GM19467 (cell line): Measurements from ENCODE around the gene IL2RA.
A peak's percentile ranks its signal among the peaks of the same experiment; 100 is the strongest.

Experiments used
- ATAC-seq: cut with Tn5 transposase; IDR thresholded peaks from one replicate; pipeline ENCODE4 v1.9.1; 2021; ENCODE audit warnings: mild to moderate bottlenecking, moderate library complexity; ENCODE audit not compliant: unreplicated experiment

The IL2RA gene

DNA sequence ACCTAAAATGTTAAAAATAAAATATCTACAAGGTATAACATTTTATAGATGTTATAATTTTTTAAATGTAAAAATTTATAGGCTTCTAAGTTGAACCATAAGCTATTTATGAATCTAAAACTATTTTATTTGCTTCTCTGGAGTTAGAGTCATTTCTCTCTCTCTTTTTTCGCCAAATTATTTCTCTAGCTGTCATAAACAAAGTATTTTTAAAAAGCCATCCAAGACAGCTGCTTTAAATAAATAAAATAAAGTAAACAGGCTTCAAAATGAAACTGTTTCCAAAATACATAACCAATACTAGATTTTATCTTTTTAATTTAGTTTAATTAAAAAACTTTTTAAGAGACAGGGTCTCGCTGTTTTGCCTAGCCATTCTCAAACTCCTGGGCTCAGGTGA is 72.4 kb downstream of the IL2RA start:
- ATAC-seq = no peak

DNA sequence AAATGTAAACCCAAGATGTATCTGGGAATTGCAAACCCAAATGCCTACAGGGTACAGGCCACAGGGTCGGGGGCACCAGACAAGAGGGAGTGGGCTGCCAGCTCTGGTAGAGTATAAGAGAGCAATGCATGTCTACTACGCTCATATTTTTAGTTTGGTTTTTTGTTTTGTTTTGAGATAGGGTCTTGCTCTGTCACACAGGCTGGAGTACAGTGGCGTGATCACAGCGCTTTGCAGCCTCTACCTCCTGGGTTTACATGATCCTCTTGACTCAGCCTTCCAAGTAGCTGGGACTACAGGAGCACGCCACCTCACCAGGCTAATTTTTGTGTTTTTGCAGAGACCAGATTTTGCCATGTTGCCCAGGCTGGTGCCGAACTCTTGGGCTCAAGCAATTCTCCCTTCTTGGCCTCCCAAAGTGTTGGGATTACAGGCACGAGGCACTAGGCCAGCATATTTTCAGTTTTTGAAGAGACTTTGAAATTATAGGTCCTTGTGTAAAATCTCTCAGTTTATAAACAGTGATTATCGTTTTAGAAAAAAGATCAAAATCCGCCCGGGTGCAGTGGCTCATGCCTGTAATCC is 73.7 kb downstream of the IL2RA start:
- no peak for ATAC-seq

DNA sequence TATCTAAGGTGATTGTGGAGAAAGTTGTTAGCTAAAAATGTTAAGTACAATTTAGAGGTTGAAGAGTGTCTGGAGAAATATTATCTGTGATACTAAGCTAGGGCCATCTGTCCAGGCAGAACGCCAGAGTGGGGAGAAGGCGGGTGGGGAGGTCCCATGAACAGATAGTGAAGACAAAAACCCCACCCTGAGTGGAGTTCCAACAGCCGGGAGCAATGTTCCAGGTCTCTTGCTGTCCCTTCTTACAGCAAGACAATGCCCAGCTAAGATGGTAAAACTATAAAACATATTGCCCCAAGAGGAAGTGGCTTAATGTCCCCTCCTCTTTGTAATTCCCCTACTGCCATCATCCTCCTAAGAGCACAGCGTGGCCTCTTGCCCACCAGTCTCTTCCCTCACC is 74.4 kb downstream of the IL2RA start:
- no peak for ATAC-seq

DNA sequence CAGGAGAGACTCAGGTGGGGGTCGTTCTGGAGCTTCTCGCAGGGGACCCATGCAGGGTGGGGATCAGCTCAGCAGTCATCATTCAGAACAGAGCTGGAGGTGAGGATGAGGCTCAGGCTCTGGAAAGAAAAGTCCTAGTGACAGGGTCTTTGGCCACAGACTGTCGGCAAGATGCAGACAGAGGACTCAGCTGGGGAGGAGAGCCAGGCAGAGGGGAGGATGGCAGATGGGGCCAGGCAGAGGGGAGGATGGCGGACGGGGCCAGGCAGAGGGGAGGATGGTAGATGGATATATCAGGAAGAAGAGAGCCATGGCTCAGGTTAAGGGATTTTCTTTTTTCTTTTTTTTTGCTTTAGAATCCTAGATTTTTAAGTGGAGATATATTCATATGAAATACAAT is 77.1 kb downstream of the IL2RA start:
- ATAC-seq = no peak

DNA sequence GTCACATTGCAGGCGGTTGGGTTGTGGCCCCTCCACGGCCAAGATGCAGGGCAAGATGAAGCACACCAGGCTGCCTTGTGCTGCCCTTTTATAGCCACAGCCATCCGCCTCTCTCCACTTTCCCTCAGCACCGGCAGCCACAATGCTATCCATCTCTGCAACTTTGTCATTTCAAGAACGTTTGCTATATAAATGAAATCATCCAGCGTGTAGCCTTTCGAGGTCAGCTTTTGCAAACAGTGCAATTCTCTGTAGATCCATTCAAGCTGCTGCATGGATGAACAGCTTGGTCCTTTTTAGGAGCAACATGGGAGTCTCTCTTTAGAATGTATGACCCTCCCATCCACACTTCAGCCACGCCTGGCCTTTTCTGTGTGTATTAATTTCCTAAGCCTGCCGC is 78.4 kb downstream of the IL2RA start:
- ATAC-seq = no peak

DNA sequence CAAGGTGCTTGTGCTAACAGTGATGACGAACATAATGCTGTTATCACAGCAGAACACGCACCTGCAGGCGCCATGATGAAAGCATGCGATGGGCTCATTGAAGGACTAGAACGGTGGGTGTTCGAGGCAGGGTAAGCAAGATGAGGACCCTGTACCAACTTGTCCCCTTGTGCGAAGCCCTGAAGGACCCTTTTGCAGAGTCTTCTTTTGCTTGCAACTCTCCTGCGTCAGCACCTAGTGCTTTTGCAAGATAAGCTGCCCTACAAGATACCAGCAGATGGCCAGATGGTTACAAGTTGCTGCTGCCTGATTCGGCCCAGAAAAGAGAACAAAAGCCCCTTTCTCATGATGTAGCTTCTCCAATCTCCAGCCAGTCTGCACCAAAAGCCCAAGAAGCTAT is 80.6 kb downstream of the IL2RA start:
- no peak for ATAC-seq

DNA sequence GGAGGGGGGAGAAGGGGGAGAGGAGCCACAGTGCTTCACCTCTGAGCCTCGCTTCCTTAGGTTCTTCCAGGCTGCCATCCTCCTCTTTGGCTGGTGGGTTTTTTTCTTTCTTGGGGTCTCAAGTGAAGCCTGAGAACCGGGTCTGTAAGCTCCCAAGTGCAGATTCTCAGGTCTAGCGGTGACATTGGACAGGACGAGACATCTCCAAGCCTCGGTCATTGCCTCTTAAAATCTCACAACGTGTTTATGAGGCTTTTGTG is 84.0 kb downstream of the IL2RA start:
- ATAC-seq = no peak

DNA sequence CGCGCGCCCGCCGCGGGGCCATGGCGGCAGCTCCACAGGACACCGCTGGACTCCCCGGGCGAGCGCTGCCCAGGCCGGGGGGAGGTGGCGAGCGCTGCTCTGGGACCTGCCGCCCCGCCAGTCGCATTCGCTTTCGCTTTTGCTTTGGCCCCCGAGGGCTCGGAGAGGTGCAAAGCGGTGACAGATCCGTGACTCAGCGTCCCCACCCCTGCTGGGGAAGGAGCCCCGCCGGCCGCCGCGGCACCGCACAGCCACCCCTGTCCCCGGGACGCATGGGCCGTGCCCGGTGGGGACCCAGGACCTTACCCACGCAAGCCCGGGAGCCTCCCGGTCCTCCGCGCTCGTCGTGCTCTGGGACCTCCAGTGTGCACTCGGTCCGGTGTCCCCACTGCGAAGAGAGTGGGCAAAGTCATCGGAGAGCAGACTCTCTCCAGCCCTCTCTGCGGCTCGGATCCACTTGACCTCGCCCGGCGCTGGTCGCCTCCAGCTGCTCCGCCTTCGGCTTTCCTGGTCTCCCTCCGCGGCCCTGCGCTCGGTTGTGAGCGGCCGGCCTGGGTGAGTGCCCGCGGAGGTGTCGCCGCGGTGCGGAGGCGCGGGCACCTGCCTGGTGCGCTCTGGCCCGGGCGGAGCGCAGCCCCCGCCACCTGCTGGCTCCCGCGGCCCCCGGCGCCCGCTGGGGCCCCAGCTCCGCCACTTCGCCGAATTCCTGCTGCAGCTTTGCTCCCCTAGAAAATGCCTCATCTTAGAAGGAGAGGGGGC is 84.5 kb downstream of the IL2RA start, which contains the start of gene IL15RA:
Gene IL15RA (minus strand): TSS at position 73 of the 759 bp plus-strand sequence. CDS start 51 bp downstream, at position 22.
- ATAC-seq = peak; percentile 61

DNA sequence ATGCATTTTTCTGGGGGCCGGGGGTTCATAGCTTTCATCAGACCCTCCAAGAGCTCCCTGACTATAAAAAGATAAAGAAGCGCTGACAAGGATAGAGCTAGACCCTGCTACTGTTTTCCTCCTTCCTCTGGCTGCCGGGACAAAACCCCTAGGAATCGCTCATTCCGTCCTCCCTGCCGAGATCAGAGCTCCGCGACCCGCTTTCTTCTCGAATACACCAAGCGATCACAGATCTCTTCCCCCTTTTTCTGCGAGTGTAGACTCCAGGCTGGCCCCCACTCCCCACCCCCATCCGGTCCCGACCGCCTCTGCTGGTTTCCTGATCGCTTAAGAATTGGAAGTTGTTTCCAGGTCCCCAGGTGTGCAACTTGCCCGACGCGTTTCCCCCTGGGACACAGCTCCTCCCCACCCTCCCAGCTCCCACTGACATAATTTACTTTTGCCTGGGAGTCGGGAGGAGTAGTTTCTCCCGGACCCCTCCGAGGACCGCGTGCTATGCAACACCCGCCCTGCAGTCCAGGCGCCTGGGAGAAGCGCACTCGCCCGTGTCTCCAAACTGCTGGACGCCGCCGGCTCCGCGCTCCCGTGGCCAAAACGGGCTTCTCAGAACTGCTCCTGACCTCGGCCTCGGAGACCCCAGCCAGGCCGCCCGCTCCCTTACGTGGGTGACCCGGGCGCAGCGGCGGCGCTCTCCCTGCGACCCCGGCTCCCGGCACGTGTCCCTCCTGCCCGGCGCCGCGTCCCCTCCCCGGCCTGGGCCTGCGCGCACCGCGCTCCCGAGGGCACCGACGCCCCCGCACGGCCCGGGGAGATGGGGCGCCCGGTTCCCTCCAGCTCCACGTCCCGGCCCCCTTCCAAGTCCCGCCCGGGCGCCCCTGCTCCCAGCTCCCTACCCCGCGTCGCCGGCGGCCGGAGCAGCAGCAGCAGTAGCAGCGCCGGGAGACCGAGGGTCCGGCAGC is 85.4 kb downstream of the IL2RA start:
- ATAC-seq = peak; percentile 12

DNA sequence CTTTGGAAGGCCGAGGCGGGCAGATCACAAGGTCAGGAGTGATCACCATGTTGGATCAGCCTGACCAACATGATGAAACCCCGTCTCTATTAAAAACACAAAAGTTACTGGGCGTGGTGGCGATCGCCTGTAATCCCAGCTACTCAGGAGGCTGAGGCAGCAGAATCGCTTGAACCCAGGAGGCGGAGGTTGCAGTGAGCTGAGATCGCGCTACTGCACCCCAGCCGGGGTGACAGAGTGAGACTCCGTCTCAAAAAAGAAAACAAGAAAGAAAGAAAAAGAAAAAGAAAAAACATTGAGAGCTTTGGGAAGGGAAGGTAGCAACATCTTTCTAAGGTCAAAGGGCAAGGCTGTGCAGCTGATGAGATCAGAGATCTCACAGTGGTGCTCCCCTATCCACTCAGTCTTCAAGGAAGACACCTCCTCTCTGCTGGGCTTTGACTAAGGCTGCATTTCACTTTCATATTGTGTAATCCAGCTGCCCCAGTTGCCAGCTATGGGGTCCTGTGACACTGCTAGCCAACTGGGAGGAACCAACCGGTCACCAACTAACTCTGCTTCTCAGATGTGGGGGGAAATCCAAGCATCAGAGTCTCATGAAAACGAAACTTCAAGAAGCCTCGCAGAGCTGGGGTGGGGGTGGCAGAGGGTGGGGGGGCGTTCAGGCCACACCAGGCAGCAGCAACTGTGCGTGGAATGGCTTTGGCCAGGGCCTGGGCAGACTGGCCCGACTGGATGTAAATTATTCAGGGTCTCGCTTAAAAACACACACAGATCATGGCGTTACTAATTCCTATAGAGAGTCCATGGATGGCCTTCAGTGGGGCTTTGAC is 86.3 kb downstream of the IL2RA start:
- ATAC-seq = peak; percentile 66

DNA sequence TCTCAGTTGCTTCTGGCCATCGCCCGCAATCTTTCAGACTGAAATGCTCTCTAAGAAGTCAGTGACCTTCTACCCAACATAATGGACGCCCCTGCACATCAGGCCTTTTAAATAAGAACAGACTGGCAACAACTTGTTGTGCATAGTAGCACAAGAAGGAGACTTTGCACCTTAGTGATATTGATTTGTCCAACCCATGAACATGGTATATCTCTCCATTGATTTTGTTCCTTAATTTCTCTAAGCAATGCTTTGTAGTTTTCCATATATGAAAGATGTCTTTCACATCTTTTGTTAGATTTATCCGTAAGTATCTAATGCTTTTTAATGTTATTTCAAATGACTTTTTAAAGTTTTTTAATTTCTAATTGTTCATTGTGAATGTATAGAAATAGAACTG is 89.1 kb downstream of the IL2RA start:
- no peak for ATAC-seq

DNA sequence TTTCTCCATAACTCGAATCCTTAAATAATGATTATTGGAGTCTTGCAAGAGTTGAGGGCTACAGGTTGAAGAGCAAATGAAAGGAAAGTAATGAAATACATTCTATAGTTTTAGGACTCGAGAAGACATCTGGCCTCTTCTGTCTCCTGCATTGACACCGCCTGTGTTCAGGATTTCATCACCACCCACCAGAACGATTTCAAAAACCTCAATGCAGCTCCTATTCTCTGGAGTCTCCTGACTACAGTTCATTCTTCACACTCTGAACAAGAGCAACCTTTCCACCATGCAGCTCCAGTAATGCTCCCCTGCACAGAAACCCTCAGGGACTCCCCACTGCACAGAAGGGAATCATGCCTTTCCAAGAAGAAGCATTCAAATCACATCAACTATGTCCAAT is 90.3 kb downstream of the IL2RA start:
- no peak for ATAC-seq

DNA sequence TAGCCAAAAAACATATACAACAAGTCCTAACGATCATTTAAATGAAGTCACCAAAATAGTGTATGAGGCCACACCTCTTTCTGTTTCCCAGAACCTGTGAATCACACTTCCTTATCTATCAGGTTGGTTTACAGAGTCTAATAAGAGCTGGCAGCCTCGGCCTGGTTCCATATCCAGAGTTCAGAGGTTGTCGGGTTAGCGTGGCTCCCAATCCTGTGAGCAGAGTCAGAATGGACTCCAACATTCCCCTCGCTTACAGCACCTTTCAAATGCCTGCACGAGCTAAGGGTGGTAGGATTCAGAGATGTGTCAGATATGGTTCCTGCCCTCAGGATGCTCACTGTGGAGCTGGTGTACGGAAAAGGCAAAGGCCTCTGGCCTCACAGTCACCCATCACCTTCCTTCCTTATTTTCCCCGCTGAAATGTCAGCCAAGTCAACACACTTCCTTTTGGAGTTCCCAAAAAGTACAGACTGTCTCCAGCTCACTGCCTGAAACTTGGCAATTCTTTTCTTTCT is 90.8 kb downstream of the IL2RA start:
- ATAC-seq = no peak

DNA sequence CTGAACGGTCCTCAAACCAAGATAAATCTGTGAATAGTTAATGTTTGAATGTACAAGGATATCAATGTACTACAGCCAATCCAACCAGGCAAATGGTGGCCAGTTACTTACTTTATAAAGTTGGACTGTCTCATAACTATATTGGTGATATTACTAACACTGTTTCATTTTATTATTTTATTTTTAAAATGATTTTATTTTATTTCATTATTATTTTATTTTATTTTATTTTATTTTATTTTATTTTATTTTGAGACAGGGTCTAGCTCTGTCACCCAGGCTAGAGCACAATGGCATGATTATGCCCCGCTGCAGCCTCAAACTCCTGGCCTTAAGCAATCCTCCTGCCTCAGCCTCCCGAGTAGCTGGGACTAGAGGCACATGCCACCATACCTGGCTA is 91.6 kb downstream of the IL2RA start:
- ATAC-seq = no peak

DNA sequence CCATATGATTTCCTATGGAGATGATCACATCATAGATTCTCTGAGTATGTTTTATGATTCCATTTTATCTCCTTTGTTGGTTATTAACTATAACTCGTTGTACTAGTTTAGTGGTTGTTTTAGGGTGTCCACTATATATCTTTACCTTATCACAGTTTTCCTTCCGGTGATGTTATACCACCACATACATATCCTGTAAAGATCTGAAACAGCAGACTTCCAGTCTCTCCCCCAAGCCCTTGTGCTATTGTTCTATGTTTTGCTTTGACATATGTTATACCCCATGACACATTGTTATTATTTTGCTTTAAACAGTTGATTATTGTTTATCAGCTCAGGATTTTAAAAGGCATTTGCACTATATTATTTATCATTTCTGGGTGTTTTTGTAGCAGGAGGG is 92.1 kb downstream of the IL2RA start:
- no peak for ATAC-seq

DNA sequence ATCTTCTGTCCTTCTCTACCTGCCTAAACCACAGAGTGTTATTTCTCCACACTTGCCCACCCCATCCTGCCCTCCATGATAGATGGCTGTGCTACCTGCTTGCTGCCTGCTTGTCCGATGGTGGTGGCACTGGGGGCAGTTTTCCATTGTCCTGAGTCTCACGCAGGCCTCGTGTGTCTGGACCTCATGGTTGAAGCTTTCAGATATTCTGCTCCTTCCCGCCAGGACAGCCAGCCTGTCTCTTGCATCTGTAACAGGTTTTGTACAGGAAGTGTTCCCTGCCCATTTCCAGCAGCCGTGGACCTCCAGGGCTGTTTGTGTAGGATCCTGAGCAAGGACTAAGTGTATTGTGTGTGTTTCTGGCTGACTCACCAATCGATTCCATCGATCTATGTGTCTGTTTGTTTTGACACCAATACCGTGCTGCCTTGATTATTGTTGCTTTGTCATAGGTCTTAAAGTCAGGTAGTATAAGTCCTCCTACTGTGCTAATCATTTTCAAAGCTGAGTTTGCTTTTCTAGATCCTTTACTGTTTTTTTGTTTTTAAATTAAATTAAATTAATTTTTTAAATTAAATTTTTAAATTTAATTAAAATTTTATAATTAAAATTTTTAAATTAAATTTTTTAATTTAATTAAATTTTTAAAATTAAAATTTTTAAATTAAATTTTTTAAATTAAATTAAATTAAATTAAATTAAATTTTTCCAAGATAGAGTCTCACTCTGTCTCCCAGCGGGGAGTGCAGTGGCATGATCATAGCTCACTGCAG is 93.3 kb downstream of the IL2RA start:
- no peak for ATAC-seq

DNA sequence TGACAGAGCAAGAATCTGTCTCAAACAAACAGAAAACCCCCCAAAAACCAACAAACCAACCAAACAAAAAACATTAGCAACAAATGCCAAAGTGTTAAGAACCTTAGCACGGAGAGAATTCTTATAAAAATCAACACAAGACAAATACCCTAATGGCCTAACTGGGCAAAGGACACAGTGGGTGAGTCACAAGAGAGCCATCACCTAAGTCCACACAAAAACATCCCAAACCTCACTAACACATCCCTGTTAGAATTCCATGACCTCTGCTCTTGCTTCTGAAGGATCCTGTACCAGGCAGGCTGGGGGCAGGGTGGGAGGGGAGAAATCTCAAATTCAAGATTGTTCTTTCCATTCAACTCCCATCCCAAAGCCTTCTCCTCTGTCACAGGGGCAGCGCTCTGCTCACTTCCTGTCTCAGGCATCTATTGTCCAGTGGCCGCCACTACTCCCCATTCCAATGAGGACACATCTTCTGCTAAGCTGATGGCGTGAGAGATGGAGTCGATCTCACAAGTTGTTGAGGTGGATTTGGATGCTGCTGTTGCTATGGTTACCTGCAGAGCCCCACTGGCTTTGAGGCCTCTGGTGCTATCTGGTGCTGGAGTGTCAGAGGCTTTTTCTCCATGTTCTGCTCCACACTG is 94.0 kb downstream of the IL2RA start:
- ATAC-seq = no peak

DNA sequence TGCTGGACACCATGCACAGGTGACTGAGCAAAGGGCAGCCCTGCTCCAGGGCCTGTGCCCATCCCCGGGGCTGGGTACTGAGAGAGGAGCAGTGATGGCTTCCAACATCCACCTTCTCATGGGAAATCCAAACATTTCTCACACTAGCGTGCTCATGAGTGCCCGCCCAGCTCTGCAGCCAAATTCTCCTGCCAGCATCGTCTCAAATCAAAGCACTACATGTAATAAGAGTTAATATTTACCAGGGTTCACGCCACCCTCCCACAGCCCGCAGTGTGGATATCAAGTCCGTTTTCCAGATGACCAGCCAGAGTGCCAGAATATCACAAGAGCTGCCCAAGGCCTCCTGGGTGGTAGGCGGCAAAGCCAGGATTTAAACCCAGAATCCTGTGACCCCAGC is 96.9 kb downstream of the IL2RA start:
- no peak for ATAC-seq

DNA sequence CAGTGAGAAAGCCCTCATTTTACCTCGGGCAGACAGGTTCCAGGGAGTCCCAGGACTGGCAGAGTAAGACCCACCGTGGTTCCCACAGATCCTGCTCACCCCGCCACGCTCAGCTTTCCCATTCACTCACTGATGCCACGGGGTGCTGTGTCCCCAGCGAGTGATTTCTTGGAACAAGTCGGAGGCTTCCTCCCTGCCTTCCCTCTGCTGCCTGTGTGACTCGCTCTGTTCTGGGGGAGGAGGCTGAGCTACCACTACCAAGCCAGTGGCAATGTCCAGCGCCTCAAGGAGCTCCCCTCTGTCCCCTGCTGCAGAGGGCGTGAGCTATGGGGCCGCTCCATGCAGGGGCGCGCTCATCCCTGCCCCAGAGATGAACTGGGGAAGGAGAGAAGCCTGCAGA is 97.4 kb downstream of the IL2RA start:
- ATAC-seq = no peak

DNA sequence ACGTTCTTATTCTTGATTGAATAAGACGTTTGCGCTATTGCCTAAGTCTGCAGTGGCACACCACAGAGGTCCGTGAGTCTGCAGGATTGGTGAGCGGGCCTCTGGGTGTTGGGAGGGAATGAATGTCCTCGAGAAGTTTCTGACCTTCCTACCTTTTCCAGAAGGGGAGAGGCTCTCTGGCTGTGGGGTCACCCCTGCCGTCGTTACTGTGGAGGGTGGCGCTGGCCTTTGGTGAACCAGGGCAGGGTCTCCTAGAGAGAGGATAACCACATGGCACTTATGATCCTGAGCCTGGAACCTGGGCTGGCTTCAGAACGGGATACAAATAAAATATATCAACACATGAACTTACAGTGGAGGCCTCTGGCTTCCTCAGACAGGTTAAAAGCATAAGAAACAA is 98.6 kb downstream of the IL2RA start:
- ATAC-seq = no peak
